Right atrium auricular region (tissue), 2 donors: ENCODE data around the gene ZNF658. TPM values are rescaled to one million over a fixed set of nuclear protein-coding genes. Genes with fewer than 3 reads are reported as not detected.
"Not testable (repeated sequence)": the region's sequence is repeated elsewhere in the genome, so short reads cannot be mapped to it uniquely, and the experiment has no call there.

Source experiments
- DNase-seq: peaks from one replicate; pipeline ENCODE4 v3.0.0-alpha.2; 2019; ENCODE audit warnings: low spot score
- H3K27ac ChIP-seq, 2 donors: fragments of 200-600 bp; sonication (generic); 1 replicate in 1 of 2; 2 replicates in 1 of 2; pipeline ENCODE4 v1.5.1; 2016 to 2019
- H3K27me3 ChIP-seq, 2 donors: fragments of 200-600 bp; sonication (generic); one replicate each; pipeline versions ENCODE4 v1.5.1 to v1.6.0; 2017 to 2019
- H3K36me3 ChIP-seq: fragments of 200-600 bp; sonication (generic); one replicate; pipeline ENCODE4 v1.5.1; 2016
- H3K4me1 ChIP-seq, 2 donors: fragments of 200-600 bp; sonication (generic); one replicate each; pipeline versions ENCODE4 v1.5.1 to v1.6.0; 2017 to 2019
- H3K4me3 ChIP-seq, 2 donors: fragments of 200-600 bp; sonication (generic); 1 replicate in 1 of 2; 2 replicates in 1 of 2; pipeline ENCODE4 v1.5.1; 2017 to 2019; ENCODE audit warnings: mild to moderate bottlenecking in 1 of 2, moderate library complexity in 1 of 2
- H3K9me3 ChIP-seq, 2 donors: fragments of 200-600 bp; sonication (generic); one replicate each; pipeline ENCODE4 v1.5.1; 2019
- total RNA-seq, 2 donors: library from RNA; depleted of rRNA; stranded (reverse); fragments of >200 nt; gene quantifications; one replicate each; pipeline ENCODE4 v1.1.0, GENCODE V29; 2016

Gene ZNF658
- total RNA-seq = 1 to 10 TPM; 4.3 to 8.6 TPM

GRCh38 chr9:66900490-66901131 is at the start of gene ZNF658:
Gene ZNF658 (plus strand): TSS chr9:66900725. CDS start chr9:66903562, 2,837 bp downstream.
- not testable (repeated sequence) for H3K36me3 ChIP-seq, H3K27me3 ChIP-seq, H3K9me3 ChIP-seq, H3K4me1 ChIP-seq
- Histone ChIP-seq H3K27ac (peak within 1 kb of the TSS; percentile 77 to 82), H3K4me3 (peak within 1 kb of the TSS; percentile 54 to 60)
- peak; percentile 90 for DNase-seq

- H3K27me3 ChIP-seq, H3K27ac ChIP-seq, H3K4me1 ChIP-seq, H3K4me3 ChIP-seq, DNase-seq, H3K9me3 ChIP-seq, H3K36me3 ChIP-seq: not testable (repeated sequence)
These were observed 38.8 kb upstream of the ZNF658 start for GRCh38 chr9:66861732-66862131.

GRCh38 chr9:66868660-66869059 is 31.9 kb upstream of the ZNF658 start:
- H3K36me3 ChIP-seq, H3K9me3 ChIP-seq, H3K4me3 ChIP-seq, H3K27ac ChIP-seq, H3K27me3 ChIP-seq, H3K4me1 ChIP-seq, DNase-seq: not testable (repeated sequence)

DNA sequence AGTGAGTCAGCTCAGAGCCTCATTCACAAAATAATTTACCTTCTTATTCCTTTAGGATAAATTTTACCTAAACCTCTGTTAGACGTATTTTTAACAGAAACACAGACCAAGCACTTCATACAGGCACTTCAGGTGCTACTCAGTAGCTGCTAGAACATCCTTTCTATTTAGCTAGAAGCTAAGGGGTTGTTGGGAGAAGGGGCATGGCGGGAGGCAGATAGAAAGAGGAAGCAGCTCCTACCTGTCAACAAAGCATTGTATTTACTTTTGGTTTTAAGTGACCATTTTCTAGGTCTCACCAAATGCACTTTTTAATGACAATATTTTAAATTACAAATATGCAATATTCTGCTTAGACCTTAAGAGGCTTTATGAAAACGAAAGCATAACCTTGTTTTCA is 19.9 kb upstream of the ZNF658 start:
- H3K4me3 ChIP-seq, H3K9me3 ChIP-seq, DNase-seq, H3K4me1 ChIP-seq, H3K36me3 ChIP-seq, H3K27me3 ChIP-seq, H3K27ac ChIP-seq: not testable (repeated sequence)

DNA sequence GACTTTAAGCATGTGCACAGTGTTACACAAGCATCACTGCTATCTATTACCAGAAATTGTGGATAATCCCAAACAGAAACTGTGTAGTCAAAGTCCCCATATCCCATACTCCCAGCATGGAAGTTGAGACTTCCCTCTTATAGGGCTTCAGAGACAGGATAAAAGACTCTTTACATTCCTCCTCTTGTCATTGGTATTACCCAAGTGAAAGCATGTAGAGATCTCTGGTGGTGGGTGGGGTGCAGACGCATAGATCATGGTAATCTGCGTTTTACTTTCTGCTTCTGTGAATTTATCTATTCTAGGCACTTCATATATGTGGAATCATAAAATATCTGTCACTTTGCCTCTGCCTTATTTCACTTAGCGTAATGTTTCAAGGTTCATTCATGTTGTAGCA is 18.7 kb upstream of the ZNF658 start:
- H3K9me3 ChIP-seq, H3K4me3 ChIP-seq, DNase-seq, H3K27ac ChIP-seq, H3K36me3 ChIP-seq, H3K4me1 ChIP-seq, H3K27me3 ChIP-seq: not testable (repeated sequence)

GRCh38 chr9:66890334-66890733 is 10.2 kb upstream of the ZNF658 start:
- H3K9me3 ChIP-seq, H3K4me3 ChIP-seq, DNase-seq, H3K27me3 ChIP-seq, H3K4me1 ChIP-seq, H3K36me3 ChIP-seq, H3K27ac ChIP-seq: not testable (repeated sequence)

- peak overlapping the region; percentile 54 to 60 for H3K4me3 ChIP-seq
- not testable (repeated sequence) for H3K4me1 ChIP-seq, H3K9me3 ChIP-seq, H3K27me3 ChIP-seq, H3K36me3 ChIP-seq, DNase-seq
- H3K27ac ChIP-seq = peak overlapping the region; percentile 77 to 82
These were observed 616 bp downstream of the ZNF658 start for GRCh38 chr9:66901141-66901540.

DNA sequence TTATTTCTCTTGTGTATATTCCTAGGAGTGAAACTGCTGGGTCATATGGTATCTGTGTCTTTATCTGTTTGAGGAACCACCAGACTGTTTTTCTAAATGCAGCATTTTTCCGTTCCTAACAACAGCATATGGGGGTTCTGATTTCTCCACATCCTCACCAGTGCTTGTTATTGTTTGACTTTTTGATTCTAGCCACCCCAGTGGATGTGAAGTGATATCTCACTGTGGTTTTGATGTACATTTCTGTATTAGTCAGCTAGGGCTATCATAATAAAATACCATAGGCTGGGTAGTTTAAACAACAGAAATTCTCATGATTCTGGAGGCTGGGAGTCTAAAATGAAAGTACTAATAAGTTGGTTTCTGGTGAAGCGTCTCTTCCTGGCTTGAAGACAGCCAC is 9.0 kb downstream of the ZNF658 start:
- H3K4me3 ChIP-seq, H3K27ac ChIP-seq, H3K4me1 ChIP-seq, H3K27me3 ChIP-seq, H3K36me3 ChIP-seq, DNase-seq, H3K9me3 ChIP-seq: not testable (repeated sequence)

DNA sequence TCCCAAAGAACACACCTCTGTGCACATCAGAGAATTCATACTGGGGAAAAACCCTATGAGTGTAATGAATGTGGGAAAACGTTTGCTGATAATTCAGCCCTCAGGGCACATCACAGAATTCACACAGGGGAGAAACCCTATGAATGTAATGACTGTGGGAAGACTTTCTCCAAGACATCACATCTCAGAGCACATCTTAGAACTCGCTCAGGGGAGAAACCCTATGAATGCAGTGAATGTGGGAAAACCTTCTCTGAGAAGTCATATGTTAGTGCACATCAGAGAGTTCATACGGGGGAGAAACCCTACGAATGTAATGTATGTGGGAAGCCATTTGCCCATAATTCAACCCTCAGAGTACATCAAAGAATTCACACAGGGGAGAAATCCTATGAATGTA is 19.5 kb downstream of the ZNF658 start:
- H3K27ac ChIP-seq, DNase-seq, H3K27me3 ChIP-seq, H3K4me3 ChIP-seq, H3K4me1 ChIP-seq: not testable (repeated sequence)
- Histone ChIP-seq H3K9me3 (peaks cover 0 to 28% of the 10 kb centered on the region in 2 donors), H3K36me3 (peaks cover 18% of the 10 kb centered on the region)

GRCh38 chr9:66936194-66936870 is 35.8 kb downstream of the ZNF658 start:
- H3K27ac ChIP-seq = not testable (repeated sequence)

DNA sequence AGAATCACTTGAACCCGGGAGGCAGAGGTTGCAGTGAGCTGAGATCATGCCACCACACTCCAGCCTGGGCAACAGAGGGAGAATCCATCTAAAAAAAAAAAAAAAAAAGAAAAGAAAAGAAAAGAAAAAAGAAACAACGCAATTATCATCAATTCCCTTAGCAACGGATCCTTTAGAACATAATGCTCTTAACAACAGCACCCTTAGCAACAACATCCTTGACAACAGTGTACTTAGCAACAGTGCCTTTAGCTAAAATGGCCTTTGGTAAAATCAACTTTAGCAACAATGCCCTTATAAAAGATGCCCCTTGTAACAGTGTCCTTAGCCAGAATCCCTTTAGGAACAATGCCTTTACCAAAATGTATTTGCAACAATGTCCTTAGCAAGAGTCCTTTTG is 37.1 kb downstream of the ZNF658 start:
- H3K27me3 ChIP-seq, H3K27ac ChIP-seq, H3K4me1 ChIP-seq, H3K4me3 ChIP-seq, H3K9me3 ChIP-seq, DNase-seq, H3K36me3 ChIP-seq: not testable (repeated sequence)

More at GRCh38 chr9:66936194-66936870, 35.8 kb downstream of the ZNF658 start:
- H3K36me3 ChIP-seq, H3K9me3 ChIP-seq, DNase-seq, H3K4me1 ChIP-seq, H3K27me3 ChIP-seq, H3K4me3 ChIP-seq: not testable (repeated sequence)

- not testable (repeated sequence) for H3K27ac ChIP-seq, H3K27me3 ChIP-seq, H3K4me3 ChIP-seq, H3K4me1 ChIP-seq, H3K9me3 ChIP-seq, DNase-seq, H3K36me3 ChIP-seq
These were observed 37.8 kb downstream of the ZNF658 start for GRCh38 chr9:66938322-66938721.

DNA sequence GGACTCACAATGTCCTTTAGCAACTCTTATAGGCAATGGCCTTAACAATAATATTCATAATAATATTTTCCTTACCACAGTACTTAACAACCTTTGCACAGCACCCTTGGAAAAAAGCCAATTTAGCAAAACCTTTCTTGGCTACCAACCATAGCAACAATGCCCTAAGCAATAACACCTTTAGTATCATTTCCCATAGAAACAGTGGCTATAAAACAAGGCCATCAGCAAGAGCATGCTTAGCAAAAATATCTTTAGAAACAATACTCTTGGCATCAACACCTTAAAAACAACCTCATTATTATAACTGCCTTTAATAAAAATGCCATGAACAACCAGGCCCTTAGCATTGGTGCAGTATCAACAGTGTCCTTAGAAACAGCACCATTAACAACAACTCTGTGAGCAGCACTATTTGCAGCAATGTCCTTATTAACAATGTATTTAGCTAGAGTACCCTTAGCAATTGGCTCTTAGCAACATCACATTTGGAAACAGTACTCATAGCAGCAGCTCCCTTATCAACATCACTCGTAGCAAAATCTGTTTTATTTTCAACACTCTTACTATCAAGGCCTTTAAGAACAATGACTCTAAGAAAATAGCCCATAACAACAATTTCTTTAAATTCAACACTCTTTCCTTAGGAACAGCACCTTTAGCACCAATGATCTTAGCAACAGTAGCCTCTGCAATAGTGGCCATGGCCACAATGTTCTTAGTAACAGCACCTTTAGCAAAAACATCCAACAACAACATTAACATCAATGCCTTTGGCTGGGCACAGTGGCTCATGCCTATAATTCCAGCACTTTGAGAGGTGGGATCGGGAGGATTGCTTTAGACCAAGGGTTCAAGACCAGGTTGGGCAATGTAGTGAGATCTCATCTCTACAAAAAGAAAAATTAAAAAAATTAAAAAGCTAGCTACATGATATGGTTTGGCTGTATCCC is 39.6 kb downstream of the ZNF658 start:
- DNase-seq, H3K27ac ChIP-seq, H3K36me3 ChIP-seq, H3K4me3 ChIP-seq, H3K4me1 ChIP-seq, H3K9me3 ChIP-seq, H3K27me3 ChIP-seq: not testable (repeated sequence)

- not testable (repeated sequence) for DNase-seq
These were observed 42.1 kb downstream of the ZNF658 start for GRCh38 chr9:66942400-66943155.

More at GRCh38 chr9:66942400-66943155, 42.1 kb downstream of the ZNF658 start:
- not testable (repeated sequence) for H3K4me3 ChIP-seq, H3K36me3 ChIP-seq, H3K27ac ChIP-seq, H3K4me1 ChIP-seq, H3K27me3 ChIP-seq, H3K9me3 ChIP-seq
